GM21576 (cell line): ENCODE results near the gene MAP2K5.

Experiments used
- ATAC-seq: cut with Tn5 transposase; IDR thresholded peaks from one replicate; pipeline ENCODE4 v1.9.1; 2021; ENCODE audit warnings: mild to moderate bottlenecking, moderate library complexity; ENCODE audit not compliant: unreplicated experiment

Gene MAP2K5

GRCh38 chr15:67820992-67821783 lies 278.7 kb downstream of the MAP2K5 start:
- ATAC-seq: no peak

GRCh38 chr15:67821784-67822440 lies 279.4 kb downstream of the MAP2K5 start:
- ATAC-seq: no peak

- ATAC-seq: no peak
Observed at GRCh38 chr15:67822537-67823313, 280.2 kb downstream of the MAP2K5 start.

GRCh38 chr15:67823314-67824196 lies 281.1 kb downstream of the MAP2K5 start:
- no peak for ATAC-seq

- ATAC-seq: no peak
Observed at GRCh38 chr15:67824197-67824968, 281.9 kb downstream of the MAP2K5 start.

GRCh38 chr15:67824976-67825880 lies 282.7 kb downstream of the MAP2K5 start, which contains the start of gene SKOR1:
TSS of gene SKOR1 (plus strand) at chr15:67825509. CDS start at chr15:67825603, 94 bp downstream.
- no peak for ATAC-seq

GRCh38 chr15:67825881-67826716 lies 283.6 kb downstream of the MAP2K5 start:
- no peak for ATAC-seq

GRCh38 chr15:67826717-67827561 lies 284.4 kb downstream of the MAP2K5 start:
- no peak for ATAC-seq

- ATAC-seq: no peak
Observed at GRCh38 chr15:67827562-67828277, 285.2 kb downstream of the MAP2K5 start.

GRCh38 chr15:67828278-67828968 lies 285.9 kb downstream of the MAP2K5 start:
- no peak for ATAC-seq

GRCh38 chr15:67828969-67829646 lies 286.6 kb downstream of the MAP2K5 start:
- no peak for ATAC-seq

GRCh38 chr15:67829647-67830504 lies 287.4 kb downstream of the MAP2K5 start:
- no peak for ATAC-seq

GRCh38 chr15:67831363-67831762 lies 288.9 kb downstream of the MAP2K5 start:
- ATAC-seq: no peak

- ATAC-seq: no peak
Observed at GRCh38 chr15:67832031-67832551, 289.6 kb downstream of the MAP2K5 start.
